B cell (primary cell): Measurements from ENCODE around the gene MSH5. TPM values are rescaled to one million over a fixed set of nuclear protein-coding genes. Genes with fewer than 3 reads are reported as not detected.

Source experiments
- ATAC-seq: fragments of 200-7000 bp; cut with Tn5 transposase; one replicate; pipeline ENCODE4 v1.10.0; 2021; ENCODE audit warnings: low read depth, mild to moderate bottlenecking, moderate number of reproducible peaks, moderate library complexity
- CTCF ChIA-PET: fragments of 350-600 bp; sonication (Branson Sonifier 250); formaldehyde crosslinking; loops from one replicate; lab custom pipeline; 2021; ENCODE audit warnings: antibody characterized with exemption, inconsistent platforms; lab: Charles Lee
- POLR2A ChIA-PET: fragments of 350-600 bp; sonication (Branson Sonifier 250); formaldehyde crosslinking; loops from one replicate; lab custom pipeline; 2021; ENCODE audit warnings: antibody characterized with exemption; lab: Charles Lee
- DNase-seq: peaks from one replicate; pipeline ENCODE4 v3.0.0; 2013
- H2AFZ ChIP-seq: 2 replicates; pipeline ENCODE4 v1.6.1; 2012; ENCODE audit warnings: mild to moderate bottlenecking, low read depth, low read length; ENCODE audit not compliant: insufficient read depth, poor library complexity, severe bottlenecking
- H3K27ac ChIP-seq, 2 donors: 1 replicate in 1 of 2; 2 replicates in 1 of 2; pipeline ENCODE4 v1.5.1; 2012 to 2013; ENCODE audit warnings: low read length in 2 of 2, mild to moderate bottlenecking in 2 of 2, moderate library complexity in 1 of 2
- H3K27me3 ChIP-seq, 4 experiments: fragments of 200-600 bp in 1 of 4; sonication (generic) in 1 of 4; replicated peaks in 1 of 4; 1 replicate in 2 of 4; 2 replicates in 2 of 4; pipeline versions ENCODE4 v1.6.1 to v1.7.0; 2013 to 2016; ENCODE audit warnings: low read length in 3 of 4, mild to moderate bottlenecking in 2 of 4, mixed read lengths in 1 of 4, moderate library complexity in 1 of 4; ENCODE audit not compliant: insufficient read depth in 4 of 4, control insufficient read depth in 3 of 4; ENCODE audit errors: control extremely low read depth in 1 of 4
- H3K36me3 ChIP-seq, 2 experiments: replicated peaks in 1 of 2; 1 replicate in 1 of 2; 2 replicates in 1 of 2; pipeline versions ENCODE4 v1.6.1 to v1.7.1; 2013; ENCODE audit warnings: low read length in 1 of 2; ENCODE audit not compliant: insufficient read depth in 2 of 2, control insufficient read depth in 1 of 2; ENCODE audit errors: control extremely low read depth in 1 of 2, extremely low read depth in 1 of 2
- H3K4me1 ChIP-seq, 2 donors: fragments of 200-600 bp in 1 of 2; sonication (generic) in 1 of 2; 1 replicate in 1 of 2; 2 replicates in 1 of 2; pipeline versions ENCODE4 v1.5.1 to v1.6.1; 2013 to 2017; ENCODE audit warnings: low read length in 2 of 2; ENCODE audit not compliant: control insufficient read depth in 2 of 2, insufficient read depth in 2 of 2
- H3K4me2 ChIP-seq: replicated peaks from 2 replicates; pipeline ENCODE3; 2012; ENCODE audit warnings: mild to moderate bottlenecking, low read depth, low read length; ENCODE audit not compliant: poor library complexity, severe bottlenecking
- H3K4me3 ChIP-seq, 5 experiments: fragments of 200-600 bp in 1 of 5; sonication (generic) in 1 of 5; 1 replicate in 3 of 5; 2 replicates in 2 of 5; pipeline versions ENCODE4 v1.5.1 to v1.7.0; 2011 to 2016; ENCODE audit warnings: low read length in 4 of 5, mild to moderate bottlenecking in 4 of 5, low read depth in 2 of 5, control low read depth in 1 of 5, moderate library complexity in 1 of 5; ENCODE audit not compliant: insufficient read depth in 1 of 5; ENCODE audit errors: control extremely low read depth in 1 of 5, extremely low read depth in 1 of 5
- H3K79me2 ChIP-seq: fragments of 200-600 bp; sonication (generic); one replicate; pipeline ENCODE4 v1.6.0; 2016; ENCODE audit warnings: low read length; ENCODE audit not compliant: control insufficient read depth, insufficient read depth
- H3K9ac ChIP-seq: fragments of 200-600 bp; sonication (generic); 2 replicates; pipeline ENCODE4 v1.6.1; 2017; ENCODE audit warnings: mild to moderate bottlenecking, low read length, moderate library complexity
- H3K9me3 ChIP-seq, 3 donors: one replicate each; pipeline versions ENCODE4 v1.6.1 to v1.7.1; 2013; ENCODE audit warnings: low read length in 2 of 3; ENCODE audit not compliant: control insufficient read depth in 2 of 3, insufficient read depth in 1 of 3; ENCODE audit errors: control extremely low read depth in 1 of 3
- H4K20me1 ChIP-seq: 2 replicates; pipeline ENCODE4 v1.6.0; 2012; ENCODE audit warnings: mild to moderate bottlenecking, low read length; ENCODE audit not compliant: insufficient read depth, control insufficient read depth, poor library complexity, severe bottlenecking
- H3K27ac Mint-ChIP-seq: one replicate; pipeline ENCODE4 v1.8.0; 2021; ENCODE audit warnings: mixed read lengths
- H3K27me3 Mint-ChIP-seq: one replicate; pipeline ENCODE4 v1.8.0; 2021; ENCODE audit warnings: mixed read lengths
- H3K4me1 Mint-ChIP-seq: one replicate; pipeline ENCODE4 v1.8.0; 2021; ENCODE audit warnings: mixed read lengths
- H3K4me3 Mint-ChIP-seq: one replicate; pipeline ENCODE4 v1.8.0; 2021; ENCODE audit warnings: mixed read lengths
- H3K9me3 Mint-ChIP-seq: one replicate; pipeline ENCODE4 v1.8.0; 2022; ENCODE audit warnings: mixed read lengths; ENCODE audit not compliant: insufficient read depth
- CTCF ChIP-seq: fragments of 200-600 bp; IDR thresholded peaks from one replicate; pipeline ENCODE4 v1.8.0; 2022; ENCODE audit warnings: antibody characterized with exemption, mild to moderate bottlenecking
- EZH2 ChIP-seq: IDR thresholded peaks from 2 replicates; pipeline ENCODE4 v1.6.1; 2012; ENCODE audit warnings: borderline replicate concordance, low read depth, mild to moderate bottlenecking, moderate library complexity, low read length; ENCODE audit not compliant: insufficient read depth, poor library complexity, severe bottlenecking
- WGBS: methylation state at CpG from one replicate; pipeline ENCODE4 v1.1.5; 2013; ENCODE audit warnings: missing lambda C conversion rate; ENCODE audit not compliant: insufficient coverage; 5-methylcytosine and 5-hydroxymethylcytosine counted together
- intact Hi-C: fragments of 100-400 bp; cut with micrococcal nuclease; formaldehyde crosslinking; loops from one replicate; pipeline ENCODE4 v1.10.0; 2022
- polyA plus RNA-seq: library from polyadenylated mRNA; depleted of rRNA; stranded (reverse); fragments of >200 nt; gene quantifications from 2 replicates; pipeline ENCODE4 v1.2.3, GENCODE V29; 2012
- total RNA-seq, 2 donors: library from RNA; stranded (reverse); fragments of 120-200 nt in 1 of 2; gene quantifications; 1 replicate in 1 of 2; 2 replicates in 1 of 2; pipeline versions ENCODE4 v1.2.3 to v1.2.4, GENCODE V29; 2013 to 2022

MSH5 gene
- total and polyA plus RNA-seq, 2 donors (not counting 1 experiment from before 2014, with no cell fraction given): 49.9 to 51.6 TPM

- ATAC-seq (peak; percentile 71), DNase-seq (peak; percentile 89)
- peak overlapping the region in 3 of 5 experiments; percentile 16 to 50 (median 27) for H3K4me3 ChIP-seq
- TF ChIP-seq EZH2 (no peak), CTCF (no peak)
- peak overlapping the region; percentile 71 for H2AFZ ChIP-seq
- H3K27ac ChIP-seq: peak overlapping the region; percentile 78 to 82
- Mint-ChIP-seq H3K27me3 (no peaks in the 10 kb centered on the region), H3K27ac (peak overlapping the region; percentile 95), H3K9me3 (no peaks in the 10 kb centered on the region), H3K4me3 (peak overlapping the region; percentile 99), H3K4me1 (peaks cover 73% of the 10 kb centered on the region)
- peaks cover 43 to 58% of the 10 kb centered on the region in 2 donors for H3K4me1 ChIP-seq
- peaks cover 1 to 35% of the 10 kb centered on the region in 2 experiments for H3K36me3 ChIP-seq
- no peaks in the 10 kb centered on the region for H3K27me3 ChIP-seq
- H3K4me2 ChIP-seq: peak overlapping the region; percentile 88
- H3K9ac ChIP-seq: peak overlapping the region; percentile 42
- intact Hi-C loops: loop anchor here (1.0 to 2.0 kb wide), 4 partner anchors 66 to 136 kb away; partner anchors contain the start of genes C6orf47 and NEU1
- ChIA-PET POLR2A (interaction anchor here (0.5 to 2.3 kb wide), 15 partner anchors 10 to 1557 kb away, joined by 3 to 36 read pairs (median 4); partner anchors contain the start of genes ABHD16A, BAG6, CLIC1 and HSPA1B), CTCF (interaction anchor here (0.5 to 6.3 kb wide), 27 partner anchors 11 to 225 kb away, joined by 3 to 90 read pairs (median 4); partner anchors contain the start of genes ABHD16A, APOM, CLIC1 and LY6G5C)
- WGBS: 92% methylated on average over 3 of the region's 7 CpGs
- peaks cover 22% of the 10 kb centered on the region for H3K79me2 ChIP-seq
- H4K20me1 ChIP-seq: peaks cover 8% of the 10 kb centered on the region
- H3K9me3 ChIP-seq: no peaks in the 10 kb centered on the region
These were observed 12.6 kb upstream of the MSH5 start for GRCh38 chr6:31727034-31727716.
